ENCODE measurements around the gene TLL2.
A peak's percentile ranks its signal among the peaks of the same experiment; 100 is the strongest.

Gene TLL2

DNA sequence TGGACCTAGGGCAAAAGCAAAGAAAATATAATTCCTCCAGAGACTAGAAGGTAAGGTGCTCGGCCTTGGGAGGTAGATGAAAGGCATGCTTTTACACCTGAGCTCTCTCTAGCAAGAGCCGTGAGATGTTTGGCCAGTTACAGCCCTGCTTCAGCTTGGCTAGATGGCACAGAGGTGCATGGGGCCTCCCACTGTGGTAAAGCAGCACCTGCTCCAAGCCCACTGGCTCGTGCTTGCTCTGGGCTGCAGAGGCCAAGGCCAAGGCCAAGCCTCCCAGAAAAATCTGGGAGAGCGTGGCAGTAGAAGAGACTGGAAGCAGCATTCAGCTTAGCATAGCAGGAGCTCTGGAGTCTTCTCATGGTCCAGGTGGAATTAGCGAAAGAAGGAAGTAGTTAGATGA, 123.9 kb downstream of the TLL2 start:
- DNase-seq = no peak

DNA sequence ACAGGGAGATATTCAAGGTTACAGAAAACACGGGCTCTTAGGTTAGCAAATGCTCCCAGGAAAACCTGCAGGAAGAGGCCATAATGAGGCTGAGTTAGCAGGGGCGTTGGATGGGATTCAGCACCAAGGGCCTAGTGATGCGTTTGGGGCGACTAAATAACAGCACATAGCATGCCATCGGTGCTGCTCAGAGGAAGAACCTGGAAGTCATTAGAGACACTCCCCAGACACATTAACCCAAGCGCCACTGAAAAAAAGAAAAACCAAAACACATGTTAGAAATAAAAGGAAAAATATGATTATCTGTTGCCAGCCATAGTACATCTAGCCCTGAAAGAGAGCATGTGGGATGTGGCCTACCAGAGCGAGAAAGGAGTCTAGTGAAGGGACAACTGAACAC, 126.1 kb downstream of the TLL2 start:
- no peak for DNase-seq

DNA sequence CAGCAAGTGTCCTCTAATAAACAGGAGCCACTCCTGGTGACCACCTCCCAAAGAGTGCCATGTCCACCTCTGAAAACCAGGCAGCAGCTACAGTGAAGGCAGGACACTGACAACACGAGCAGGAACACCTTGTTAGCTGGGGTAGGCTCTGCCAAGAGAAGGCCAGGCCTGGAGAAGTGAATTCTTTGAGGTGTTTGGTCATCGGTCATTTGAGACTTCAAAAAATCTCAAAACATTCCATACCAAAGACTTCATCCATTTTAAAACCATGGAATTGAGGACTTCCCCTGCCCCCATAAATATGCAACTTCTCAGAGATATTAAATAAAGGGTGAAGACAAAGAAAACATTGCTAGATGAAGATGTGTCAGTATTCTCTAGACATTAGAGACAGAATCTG, 126.6 kb downstream of the TLL2 start:
- no peak for DNase-seq

DNA sequence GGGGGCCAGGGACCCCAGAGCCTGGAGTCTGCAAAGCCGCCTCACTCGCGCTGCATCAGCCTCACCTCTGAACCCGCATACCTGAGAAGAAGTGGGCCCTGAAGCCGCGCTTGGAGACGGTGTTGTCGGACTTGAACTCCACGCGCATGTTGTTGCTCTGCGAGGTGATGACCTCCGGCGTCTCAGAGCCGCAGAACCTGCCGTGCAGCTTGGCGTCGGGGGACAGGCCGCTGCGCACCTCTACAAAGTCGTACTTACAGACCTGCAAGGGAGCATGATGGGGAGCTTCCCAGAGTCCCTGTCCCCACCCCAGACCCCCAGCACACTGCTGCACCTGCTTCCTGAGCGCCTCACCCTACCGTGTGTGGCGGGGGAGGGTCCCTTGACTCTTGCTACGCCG, 129.2 kb downstream of the TLL2 start:
- no peak for DNase-seq

DNA sequence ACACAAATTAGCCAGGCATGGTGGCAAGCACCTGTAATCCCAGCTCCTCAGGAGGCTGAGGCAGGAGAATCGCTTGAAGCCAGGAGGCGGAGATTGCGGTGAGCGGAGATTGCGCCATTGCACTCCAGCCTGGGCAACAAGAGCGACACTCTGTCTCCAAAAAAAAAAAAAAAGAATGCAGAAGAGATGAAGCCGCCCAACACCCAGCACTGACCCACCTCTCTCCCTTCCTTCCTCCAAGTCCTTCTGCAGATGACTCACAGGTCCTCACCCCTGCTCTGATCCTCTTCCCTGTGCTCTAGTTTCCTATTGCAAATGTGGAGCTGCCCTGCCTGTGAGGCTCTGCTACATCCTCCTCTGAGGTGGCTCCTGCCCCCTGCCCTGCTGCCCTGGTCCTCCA, 132.9 kb downstream of the TLL2 start:
- DNase-seq = no peak

DNA sequence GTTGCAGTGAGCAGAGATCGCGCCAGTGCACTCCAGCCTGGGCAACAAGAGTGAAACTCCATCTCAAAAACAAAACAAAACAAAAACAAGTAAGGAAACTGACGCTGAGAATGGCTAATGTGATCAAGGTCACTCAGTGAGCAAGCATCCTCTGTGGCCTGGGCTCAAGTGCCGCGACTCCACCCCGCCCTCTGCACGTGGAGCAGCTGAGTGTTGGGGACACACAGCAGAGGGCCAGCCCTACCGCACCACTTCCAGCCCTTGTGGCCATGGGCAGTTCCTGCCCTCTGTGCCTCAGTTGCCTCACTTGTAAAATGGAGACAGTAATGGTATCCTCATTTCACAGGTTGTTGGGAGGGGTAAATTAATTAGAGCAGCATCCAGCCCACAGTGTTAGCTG, 134.0 kb downstream of the TLL2 start:
- no peak for DNase-seq

DNA sequence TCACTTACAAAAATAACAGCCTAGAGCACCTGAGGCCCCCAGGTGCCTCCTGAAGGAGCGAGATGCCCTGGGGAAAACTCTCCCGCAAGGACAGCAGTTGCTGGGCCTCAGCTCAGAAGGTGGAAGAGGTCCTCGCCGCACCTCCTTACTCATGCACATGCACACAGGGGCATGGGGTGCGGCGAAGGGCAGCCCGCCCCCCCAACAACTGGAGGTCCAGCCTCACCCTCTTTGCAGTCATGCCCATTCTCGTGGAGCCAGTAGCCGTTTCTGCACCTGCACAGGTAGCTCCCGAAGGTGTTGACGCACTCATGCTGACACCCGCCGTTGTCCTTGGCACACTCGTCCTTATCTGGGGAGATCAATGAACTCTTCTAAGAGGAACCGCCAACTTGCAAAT, 135.0 kb downstream of the TLL2 start:
- DNase-seq = no peak

DNA sequence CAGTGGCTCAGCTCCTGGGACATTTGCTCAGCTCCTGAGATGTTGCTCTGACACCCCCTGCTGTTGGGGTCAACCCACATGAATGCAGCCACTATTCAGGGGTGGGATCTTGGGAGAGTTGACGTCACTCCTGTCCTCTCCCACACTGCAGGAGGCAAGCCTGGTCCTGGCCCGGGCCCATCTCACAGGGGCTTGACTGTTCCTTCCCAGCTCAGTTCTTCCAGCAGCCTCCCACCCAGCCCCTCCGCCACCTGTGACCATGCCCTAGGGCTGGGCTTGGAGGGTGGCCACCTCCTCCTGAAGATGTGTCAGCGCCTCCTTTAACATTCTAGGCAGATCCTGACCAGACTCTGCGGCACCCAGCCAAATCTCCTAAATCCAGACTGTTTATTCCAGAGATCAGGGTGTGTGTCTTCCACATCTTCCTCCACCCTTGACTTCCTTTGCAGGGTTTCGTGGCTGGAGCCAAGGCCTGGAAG, 135.9 kb downstream of the TLL2 start:
- DNase-seq = no peak

DNA sequence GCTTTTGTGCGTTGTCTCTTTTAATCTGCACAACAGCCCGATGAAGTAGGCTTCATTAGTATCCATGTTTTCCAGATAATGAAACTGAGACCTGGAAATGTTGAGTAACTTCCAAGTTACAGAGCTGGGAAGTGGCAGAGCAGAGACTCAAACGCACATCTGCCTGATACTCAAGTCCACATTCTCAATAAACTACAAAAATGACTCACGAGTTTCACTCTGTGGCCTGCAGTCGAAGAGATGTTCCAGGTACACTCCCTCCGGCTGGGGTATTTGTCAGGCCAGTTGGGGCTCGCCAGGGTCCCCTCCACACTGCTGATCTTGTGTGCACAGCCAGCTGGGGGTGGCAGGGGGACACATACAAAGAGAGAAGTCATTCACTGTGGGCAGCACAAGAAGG, 137.2 kb downstream of the TLL2 start:
- DNase-seq = no peak

DNA sequence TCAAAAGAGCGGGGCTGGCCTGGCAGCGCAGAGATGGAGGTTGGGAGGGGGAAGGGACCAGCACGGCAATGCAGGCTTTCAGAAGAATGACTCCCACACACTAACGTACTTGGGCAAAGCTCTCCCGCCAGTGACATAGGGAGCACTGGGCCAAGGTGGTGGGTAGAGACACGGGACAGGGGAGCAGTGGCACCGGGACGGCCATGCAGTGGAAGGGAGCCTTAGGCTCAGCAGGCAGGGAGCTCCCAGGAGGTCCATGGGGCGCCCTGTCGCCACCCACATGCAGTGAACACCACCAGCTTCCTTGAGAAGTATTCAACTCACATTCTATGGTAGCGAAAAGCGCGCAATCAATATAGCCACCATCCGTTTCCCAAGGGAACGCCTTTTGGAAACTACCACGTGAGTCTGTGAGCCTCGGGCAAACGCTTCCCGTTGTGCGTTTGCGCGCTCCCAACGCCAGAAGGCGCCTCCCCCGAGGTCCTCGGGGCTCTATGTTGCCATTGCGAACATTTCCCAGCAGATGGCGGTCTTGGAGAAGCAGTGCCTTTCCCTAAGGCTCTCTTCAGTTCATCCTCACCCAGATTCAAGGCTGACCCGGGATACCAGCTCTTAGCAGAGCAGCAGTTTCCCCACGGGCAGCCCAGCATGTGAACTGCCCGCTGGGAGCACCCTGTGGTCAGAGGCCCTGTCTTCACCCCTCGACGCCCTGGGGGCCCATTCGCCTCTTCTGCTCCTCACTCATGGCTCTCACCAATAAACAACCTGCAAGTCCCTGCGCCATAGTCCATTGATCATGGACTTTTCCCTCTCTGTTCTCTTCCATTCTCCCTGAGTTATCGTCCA, 138.5 kb downstream of the TLL2 start:
- DNase-seq = peak; percentile 95

DNA sequence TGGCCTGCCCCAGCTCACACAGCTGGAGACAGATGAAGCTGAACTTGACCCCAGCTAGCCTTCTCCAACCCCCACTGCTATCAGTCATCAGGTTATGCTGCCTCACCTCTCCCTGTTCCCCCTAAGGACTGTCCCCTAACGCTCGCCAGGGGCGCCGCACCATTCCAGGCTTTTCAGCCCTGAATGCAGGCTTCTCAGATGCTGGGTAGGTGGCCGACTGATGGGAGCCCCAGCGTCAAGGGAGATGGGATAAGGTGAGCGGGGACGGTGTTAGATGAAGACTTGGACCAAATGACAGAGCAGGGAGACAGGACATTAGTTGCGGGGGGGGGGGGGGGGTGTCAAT, 139.1 kb downstream of the TLL2 start:
- no peak for DNase-seq

DNA sequence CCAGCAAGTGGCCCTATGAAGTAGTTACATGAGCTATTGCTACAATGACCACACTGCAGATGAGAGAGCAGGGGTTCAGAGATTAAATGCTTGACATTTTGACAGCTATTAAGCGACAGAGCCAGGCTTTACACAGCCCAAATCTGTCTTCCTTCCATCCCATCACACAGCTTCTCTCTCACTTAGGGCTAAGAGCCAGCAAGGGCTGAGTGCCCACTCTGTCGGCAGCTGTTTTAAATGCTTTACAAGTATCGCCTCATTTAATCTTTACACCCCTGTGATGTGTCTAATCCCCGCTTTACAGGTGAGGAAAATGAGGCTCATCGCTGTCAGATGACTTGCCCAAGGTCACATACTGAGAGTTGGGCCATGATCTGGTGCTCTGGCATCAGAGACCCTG, 139.7 kb downstream of the TLL2 start:
- no peak for DNase-seq

DNA sequence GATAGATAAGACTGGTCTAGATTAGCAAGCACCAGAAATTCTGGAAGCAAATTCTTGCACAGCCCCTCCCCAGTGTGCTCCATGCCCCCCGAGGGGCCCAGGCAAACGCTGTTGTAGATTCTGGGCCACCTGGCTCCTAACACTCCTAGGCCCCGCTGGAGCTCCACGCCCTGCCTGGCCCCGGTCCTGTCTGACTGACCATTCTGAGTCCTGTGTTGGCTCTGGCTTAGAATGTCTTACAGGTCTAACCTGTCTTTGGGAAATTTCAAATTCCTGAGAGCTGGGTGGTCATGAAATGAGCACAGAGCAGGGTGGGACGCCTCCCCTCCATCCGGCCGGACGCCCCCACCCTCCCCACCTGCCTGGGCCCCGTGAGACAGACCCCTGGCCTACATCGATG, 142.4 kb downstream of the TLL2 start:
- no peak for DNase-seq

DNA sequence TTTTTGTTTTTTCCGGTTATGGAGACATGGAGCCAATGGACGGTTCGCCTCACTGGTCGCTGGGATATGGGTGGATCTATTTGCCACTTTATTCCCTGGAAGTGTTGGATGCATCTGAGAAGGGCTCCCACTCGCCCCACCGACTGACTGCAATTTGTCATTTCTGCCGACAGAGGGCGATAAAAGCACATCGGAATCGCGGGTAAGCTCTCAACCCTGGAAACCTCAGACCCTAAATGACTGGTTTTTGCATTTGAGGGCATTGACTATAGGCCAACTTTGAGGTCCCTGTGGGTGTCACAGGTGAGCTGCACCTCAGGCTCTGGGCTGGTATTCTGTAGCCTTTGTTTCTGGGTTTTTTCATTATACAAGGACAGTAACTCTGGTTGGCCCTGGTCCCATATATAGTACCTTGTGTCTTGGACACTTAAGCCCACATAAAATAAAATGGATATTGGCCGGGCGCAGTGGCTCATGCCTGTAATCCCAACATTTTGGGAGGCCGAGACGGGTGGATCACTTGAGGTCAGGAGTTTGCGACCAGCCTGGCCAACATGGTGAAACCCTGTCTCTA, 143.1 kb downstream of the TLL2 start:
- DNase-seq = peak; percentile 74

DNA sequence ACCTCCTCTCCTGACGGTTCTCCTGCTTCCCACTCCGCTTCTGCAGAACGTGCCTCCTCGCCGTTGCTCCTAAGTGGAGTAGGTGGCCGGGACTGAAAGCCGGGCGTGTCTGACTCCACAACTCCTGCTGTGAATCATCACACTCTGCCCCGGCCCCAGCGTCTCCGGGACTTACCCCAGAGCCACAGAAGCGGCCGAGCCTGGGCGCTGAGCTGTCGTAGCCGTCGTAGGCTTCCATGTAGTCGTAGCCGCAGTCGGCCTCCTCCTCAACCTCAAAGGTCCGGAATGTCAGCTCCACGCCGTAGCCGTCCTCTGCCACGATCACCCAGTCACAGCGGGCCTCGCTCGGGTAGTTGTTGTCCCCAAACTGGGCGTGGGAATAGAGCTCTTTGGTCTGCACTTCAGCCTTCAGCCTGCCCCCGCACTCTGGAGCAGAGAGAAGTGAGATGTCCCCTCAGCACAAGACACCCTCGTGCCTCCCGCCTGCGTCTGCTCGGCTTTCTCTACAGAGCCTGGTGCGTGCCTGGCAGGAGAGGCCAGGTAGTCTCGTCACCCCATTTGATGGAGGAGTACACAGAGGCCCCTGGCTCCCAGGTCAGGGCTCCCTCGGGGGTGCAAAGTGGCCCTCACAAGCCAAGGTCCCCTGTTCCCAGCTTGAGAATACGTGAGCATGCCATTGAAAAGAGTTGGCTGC, 143.7 kb downstream of the TLL2 start:
- no peak for DNase-seq

DNA sequence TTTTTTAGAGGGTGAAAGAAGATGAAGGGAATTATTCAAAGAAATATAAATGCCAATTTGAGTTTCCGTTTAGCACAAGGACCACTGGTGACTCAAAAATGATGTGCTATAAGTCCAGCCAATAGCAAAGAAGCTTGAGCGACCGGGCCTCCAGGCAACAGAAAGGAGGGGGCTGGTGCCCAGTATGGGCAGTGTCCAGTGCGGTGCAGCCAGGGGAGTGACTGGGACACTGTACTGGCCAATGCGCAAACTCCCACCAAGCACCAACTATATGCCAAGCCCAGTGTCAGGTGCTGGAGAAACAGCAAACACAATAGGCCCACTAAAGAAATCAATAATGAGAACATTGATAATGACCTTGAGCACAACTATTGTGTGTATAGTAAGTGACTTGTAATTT, 144.8 kb downstream of the TLL2 start:
- DNase-seq = no peak

DNA sequence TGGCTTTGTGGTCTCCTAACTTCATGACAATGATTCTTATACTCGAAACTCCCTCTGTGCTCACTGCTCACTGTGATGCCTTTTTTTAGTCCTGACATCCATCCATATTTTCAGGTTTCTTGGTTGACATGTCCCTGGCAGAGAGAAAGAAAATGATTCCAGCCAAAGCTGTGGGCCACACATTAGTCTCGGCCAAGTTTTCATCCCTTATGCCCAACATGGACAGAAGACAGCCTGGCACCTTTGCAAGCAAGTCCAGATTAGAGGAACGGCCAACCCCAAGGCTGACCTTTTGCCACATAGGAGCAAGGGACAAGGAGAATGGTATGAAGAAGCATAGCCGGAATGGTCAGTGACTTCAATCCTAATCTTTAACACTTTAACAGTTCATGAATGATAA, 146.3 kb downstream of the TLL2 start:
- DNase-seq = no peak

DNA sequence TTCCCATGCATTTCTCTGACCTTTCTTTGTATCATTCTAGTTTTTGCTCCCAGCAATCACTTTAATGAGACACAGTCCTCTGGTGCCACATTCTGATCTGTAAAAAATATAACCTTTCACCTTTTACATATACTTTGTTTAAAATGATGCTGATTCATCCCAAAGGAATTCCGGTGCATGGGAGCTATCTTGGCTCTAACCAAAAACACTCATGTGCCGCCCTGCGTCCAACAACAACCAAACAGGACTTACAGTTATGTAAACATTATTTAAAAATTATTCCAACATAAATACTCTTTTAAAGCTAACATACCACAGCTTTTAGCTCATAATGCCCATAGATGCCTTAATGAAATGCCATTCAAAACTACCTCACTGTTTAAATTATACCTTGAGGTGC, 147.2 kb downstream of the TLL2 start:
- DNase-seq = no peak

DNA sequence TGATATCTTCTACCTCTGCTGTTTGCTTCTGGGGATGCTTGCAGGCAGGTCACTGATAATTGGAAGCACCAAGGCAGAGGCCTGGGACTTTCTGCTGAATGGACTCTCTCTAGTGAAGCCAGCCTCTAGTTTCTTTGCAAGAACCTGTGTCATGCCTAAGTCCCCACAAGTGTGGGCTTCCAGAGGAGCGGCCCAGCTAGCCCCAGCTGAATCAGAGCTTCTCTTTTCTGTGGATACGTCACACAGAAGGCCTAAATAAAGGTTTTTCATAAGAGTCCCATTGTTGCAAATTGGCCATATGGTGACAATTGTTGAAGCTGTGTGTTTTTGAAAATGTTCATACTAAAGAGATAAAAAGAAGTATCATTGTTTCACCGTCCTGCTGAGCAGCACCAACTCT, 148.2 kb downstream of the TLL2 start:
- DNase-seq = no peak

DNA sequence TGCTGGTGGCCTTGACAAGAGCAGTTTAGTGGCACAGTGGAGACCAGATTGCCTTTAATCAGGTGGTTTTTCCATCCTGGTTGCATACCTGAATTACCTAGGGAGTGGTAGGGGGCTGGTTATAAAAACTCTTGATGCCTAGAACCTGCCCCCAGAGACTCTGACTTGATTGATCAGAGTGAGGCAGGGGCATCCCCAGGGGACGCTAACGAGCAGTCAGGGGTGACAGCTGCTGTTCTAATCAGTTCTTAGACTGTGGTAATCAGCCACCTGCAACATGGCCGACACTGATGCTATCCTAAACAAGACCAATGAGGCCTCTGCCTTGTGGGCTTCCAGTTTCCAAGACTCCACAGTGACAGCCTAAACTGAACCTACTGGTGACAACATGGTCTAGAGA, 153.0 kb downstream of the TLL2 start:
- DNase-seq = no peak

DNA sequence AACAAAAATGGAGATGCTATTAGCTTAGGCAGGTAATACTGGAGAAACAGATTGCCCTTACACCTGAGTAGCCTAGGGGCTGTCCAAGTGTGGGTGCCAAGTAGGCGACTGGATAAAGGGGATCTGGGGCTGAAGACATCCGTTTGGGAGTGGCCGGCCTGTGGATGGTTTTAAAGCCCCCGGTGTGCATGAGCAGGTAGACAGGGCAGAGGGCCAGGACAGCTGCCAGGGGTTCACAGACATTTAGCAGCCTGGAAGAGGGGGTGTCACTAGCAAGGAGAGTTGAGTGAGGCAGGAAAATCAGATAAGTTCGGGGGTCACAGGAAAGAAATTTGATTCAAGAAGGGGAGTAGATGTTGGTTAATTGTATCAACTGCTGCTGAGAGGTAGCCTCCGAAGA, 153.4 kb downstream of the TLL2 start:
- no peak for DNase-seq

DNA sequence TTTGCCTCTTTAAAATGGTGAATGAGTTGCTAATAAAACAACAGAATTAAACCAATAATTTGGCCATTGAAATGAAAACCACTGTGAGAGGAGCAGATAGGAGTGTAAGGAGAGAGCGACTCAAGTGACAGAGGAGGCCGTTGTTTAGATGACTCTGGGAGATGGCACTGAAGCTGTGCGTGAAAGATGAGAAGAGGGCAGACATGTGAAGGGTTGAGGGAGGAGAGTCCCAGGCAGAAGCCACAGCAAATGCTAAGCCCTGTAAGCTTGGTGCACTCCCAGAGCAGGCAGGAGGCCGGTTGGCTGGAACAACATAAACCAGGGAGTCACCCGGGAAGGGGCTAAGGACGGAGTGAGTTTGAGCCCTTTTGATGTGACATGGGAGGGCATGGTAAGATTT, 154.1 kb downstream of the TLL2 start:
- DNase-seq = no peak

DNA sequence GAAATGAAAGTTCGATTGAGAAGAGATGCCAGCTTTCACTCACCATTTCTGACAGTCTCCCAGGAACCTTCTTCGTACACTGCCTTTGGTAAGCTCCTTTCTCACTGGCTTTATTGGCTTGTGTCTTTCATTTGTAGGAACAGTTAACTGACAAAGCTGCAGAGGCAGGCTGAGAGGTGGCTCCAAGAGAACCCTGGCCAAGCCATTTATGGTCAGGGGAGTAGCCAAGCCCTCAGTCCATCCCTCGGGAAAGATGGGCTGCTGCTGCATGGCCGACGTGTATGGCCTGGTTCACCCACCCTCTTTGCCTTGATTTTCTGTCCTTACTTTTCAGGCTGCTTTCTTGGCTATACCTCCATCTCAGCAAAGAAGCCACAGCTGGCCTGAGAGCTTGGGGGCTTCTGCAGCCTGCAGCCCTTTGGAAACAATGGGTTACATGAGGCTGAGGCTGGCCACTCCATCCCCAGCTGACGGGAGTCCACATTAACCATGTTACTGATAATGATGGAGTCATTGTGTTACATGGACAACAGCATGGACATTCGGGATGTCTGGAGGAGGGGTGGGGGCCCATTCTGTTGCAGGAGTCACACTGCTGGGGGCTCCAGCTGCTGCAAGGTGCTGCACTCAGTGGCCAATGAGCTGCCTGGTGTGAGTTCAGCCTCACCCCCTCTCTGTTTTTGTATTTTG, 154.7 kb downstream of the TLL2 start, which contains the start of gene OPALIN:
Gene OPALIN, minus strand, starts transcription at position 152 of the 690 bp plus-strand sequence. Its CDS starts 106 bp downstream, at position 46.
- DNase-seq = no peak

Data from OCI-M1 (cell line).